Pancreas (tissue), 10 donors: Measurements from ENCODE around the gene CWF19L1. TPM values are rescaled to one million over a fixed set of nuclear protein-coding genes. Genes with fewer than 3 reads are reported as not detected.

Experiments
- ATAC-seq, 4 donors: fragments of 200-7000 bp; cut with Tn5 transposase; one replicate each; pipeline versions ENCODE4 v1.8.0 to v1.9.1; 2020; ENCODE audit warnings: mild to moderate bottlenecking in 4 of 4, moderate library complexity in 4 of 4
- DNase-seq, 6 donors: peaks; one replicate each; pipeline ENCODE4 v3.0.0-alpha.2; 2020
- FAIRE-seq: peaks from 2 replicates; lab custom pipeline; 2012; peaks lifted over from hg19 to GRCh38; lab: Jason Lieb, UNC
- H3K27ac ChIP-seq, 4 donors: fragments of 200-600 bp; sonication (generic); 1 replicate in 3 of 4; 2 replicates in 1 of 4; pipeline versions ENCODE4 v1.5.0 to v1.8.0; 2020
- H3K27me3 ChIP-seq, 4 donors: fragments of 200-600 bp; one replicate each; pipeline ENCODE4 v1.8.0; 2021
- H3K36me3 ChIP-seq, 3 donors: fragments of 200-600 bp; sonication (generic) in 1 of 3; one replicate each; pipeline versions ENCODE4 v1.5.0 to v1.8.0; 2020 to 2021
- H3K4me1 ChIP-seq, 3 donors: fragments of 200-600 bp; one replicate each; pipeline ENCODE4 v1.8.0; 2021
- H3K4me3 ChIP-seq, 4 donors: fragments of 200-600 bp; sonication (generic) in 2 of 4; one replicate each; pipeline versions ENCODE4 v1.5.0 to v1.8.0; 2020 to 2021
- H3K9me3 ChIP-seq, 4 donors: fragments of 200-600 bp; one replicate each; pipeline ENCODE4 v1.8.0; 2021
- WGBS, 2 donors: extraction: QIAGEN DNeasy Blood & Tissue Kit; methylation state at CpG; one replicate each; pipeline ENCODE4 v1.1.7; 2013; 5-methylcytosine and 5-hydroxymethylcytosine counted together
- intact Hi-C, 3 donors: fragments of 100-400 bp; cut with DNase I; formaldehyde crosslinking; loops; one replicate each; pipeline versions ENCODE4 v1.11.1 to v1.14.2; 2022
- polyA plus RNA-seq, 2 donors: library from polyadenylated mRNA; stranded (reverse); fragments of 200-250 nt; gene quantifications; one replicate each; pipeline ENCODE4 v1.2.3, GENCODE V29; 2013
- total RNA-seq, 6 donors: library from RNA; stranded (reverse); fragmentation: NEBNext Ultra II Directional in 4 of 6; extraction: Animal tissue kit (Norgen Biotek cat#: 25700) in 4 of 6; gene quantifications; one replicate each; pipeline versions ENCODE4 v1.2.1 to v1.2.4, GENCODE V29; 2021 to 2023
- TF ChIP-seq, protein P1 (sequence below), 4 donors: fragments of 200-600 bp; sonication (generic) in 3 of 4; IDR thresholded peaks; one replicate each; pipeline versions ENCODE4 v1.5.0 to v1.8.0; 2021; ENCODE audit warnings: antibody characterized with exemption in 4 of 4
- donor health status: healthy with polysubstance abuse.
- donor health status: DM: no; HTN: no; CAD: no; lungs with moderate emphysema.
- donor health status: DM: no; HTN: no; CAD: no.
- donor health status: control.
- donor health status: control.
- donor health status: Bipolar disorder and iron deficiency.
- donor health status: DM: yes; HTN: yes; CAD: no.
- donor health status: DM: no; HTN: no; CAD: no.
- donor health status: DM: no; HTN: no; CAD: no.
- donor health status: DM: yes; HTN: yes; CAD: no.

CWF19L1 gene
- total and polyA plus RNA-seq, 8 donors = 8.0 to 12.8 (median 10.9) TPM

- Histone ChIP-seq H3K4me1 (peaks cover 0 to 38% (median 23%) of the 10 kb centered on the region in 3 donors), H3K27ac (peak overlapping the region; percentile 45 to 73 (median 61)), H3K4me3 (peak overlapping the region; percentile 48 to 88 (median 74)), H3K27me3 (no peaks in the 10 kb centered on the region), H3K36me3 (peaks cover 0 to 5% (median 4%) of the 10 kb centered on the region in 3 donors), H3K9me3 (no peaks in the 10 kb centered on the region)
- FAIRE-seq (no peak), ATAC-seq (peak; percentile 26 to 62 (median 50)), DNase-seq (peak in 4 of 6 donors; percentile 13 to 49 (median 26))
- TF ChIP-seq, protein P1, sequence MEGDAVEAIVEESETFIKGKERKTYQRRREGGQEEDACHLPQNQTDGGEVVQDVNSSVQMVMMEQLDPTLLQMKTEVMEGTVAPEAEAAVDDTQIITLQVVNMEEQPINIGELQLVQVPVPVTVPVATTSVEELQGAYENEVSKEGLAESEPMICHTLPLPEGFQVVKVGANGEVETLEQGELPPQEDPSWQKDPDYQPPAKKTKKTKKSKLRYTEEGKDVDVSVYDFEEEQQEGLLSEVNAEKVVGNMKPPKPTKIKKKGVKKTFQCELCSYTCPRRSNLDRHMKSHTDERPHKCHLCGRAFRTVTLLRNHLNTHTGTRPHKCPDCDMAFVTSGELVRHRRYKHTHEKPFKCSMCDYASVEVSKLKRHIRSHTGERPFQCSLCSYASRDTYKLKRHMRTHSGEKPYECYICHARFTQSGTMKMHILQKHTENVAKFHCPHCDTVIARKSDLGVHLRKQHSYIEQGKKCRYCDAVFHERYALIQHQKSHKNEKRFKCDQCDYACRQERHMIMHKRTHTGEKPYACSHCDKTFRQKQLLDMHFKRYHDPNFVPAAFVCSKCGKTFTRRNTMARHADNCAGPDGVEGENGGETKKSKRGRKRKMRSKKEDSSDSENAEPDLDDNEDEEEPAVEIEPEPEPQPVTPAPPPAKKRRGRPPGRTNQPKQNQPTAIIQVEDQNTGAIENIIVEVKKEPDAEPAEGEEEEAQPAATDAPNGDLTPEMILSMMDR (IDR thresholded peaks at IDR 0.05) = no peak
- WGBS, 2 donors = 26 to 29% methylated on average over 28 of the region's 28 CpGs
- intact Hi-C loops = no loop called here
Measured at GRCh38 chr10:100186253-100187212, 80.9 kb downstream of the CWF19L1 start.

DNA sequence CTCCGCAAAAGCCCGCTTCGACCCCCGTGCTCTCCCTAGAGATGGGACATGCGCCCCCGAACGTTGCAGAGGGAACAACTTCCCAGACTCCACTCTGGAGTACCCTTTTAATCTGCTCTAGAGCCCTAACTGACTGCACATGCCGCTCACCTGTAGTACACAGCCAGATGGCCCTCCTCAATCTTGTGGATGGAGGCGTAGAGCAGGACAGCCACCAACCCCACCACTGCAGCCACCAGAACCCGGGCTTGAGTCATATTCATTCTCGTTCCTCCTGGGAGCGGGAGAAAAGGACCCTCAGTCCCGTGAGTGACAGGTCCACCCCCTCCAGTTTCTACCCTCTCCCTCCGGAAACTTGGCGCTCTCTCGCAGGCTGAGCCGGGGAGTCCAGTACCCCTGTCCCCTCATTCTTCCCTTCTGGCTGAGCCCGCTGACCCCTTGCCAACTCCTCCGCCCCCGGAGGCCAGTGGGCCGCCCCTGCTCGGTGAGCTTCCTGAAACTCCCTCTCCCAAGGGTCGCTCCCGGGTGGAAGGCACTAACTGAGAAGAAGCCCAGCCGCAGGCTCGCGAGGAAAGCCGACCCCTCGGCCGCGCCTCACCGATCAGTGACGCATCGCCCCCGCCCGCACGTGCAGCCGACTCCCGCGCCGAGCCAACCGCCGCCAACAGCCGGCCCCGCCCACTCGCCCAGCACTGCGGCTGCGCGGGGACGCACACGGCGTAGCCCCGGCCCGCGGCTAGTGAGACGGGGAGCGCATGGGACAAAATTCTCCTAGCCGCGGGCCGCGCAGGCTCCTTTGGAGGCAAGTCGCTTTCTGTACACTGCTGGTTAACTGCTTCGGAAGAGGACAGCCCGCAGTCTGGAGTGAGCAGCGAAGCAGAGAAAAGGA, 81.8 kb downstream of the CWF19L1 start, which contains the start of gene ERLIN1:
ERLIN1 (minus strand) TSS at position 666 of the 889 bp plus-strand sequence; CDS start at position 263, 403 bp downstream.
- TF ChIP-seq, protein P1 (IDR thresholded peaks at IDR 0.05) = no peak
- ATAC-seq (peak; percentile 95 to 99 (median 98)), DNase-seq (peak; percentile 89 to 97 (median 94)), FAIRE-seq (no peak)
- H3K4me3 ChIP-seq = peak within 1 kb of the TSS; percentile 48 to 88 (median 74)
- H3K27ac ChIP-seq = peak within 1 kb of the TSS; percentile 45 to 73 (median 61)
- WGBS, 2 donors = 0 to 1% methylated on average over 65 of the region's 65 CpGs
- no peaks in the 10 kb centered on the region for H3K27me3 ChIP-seq
- intact Hi-C loops = no loop called here
- peaks cover under 1 to 38% (median 23%) of the 10 kb centered on the region in 3 donors for H3K4me1 ChIP-seq
- no peaks in the 10 kb centered on the region for H3K36me3 ChIP-seq
- no peaks in the 10 kb centered on the region for H3K9me3 ChIP-seq

DNA sequence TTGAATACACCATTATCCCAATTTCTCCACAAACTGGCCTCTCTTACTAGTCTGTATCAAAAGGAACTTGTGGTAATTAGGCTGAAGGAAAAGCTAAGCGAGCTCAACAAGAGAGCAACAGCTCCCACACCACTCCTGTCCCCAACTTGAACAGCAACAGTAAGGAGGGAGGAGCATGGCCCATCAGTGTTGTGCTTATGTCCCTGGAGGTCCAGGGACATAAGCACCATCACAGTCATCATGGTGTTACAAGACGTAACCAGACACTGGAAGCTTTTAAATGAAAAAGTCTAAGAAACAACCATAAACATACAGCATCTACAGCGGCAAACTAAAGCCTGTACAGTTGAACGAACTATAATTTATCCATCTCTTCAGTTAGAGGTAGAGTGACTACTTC, 82.6 kb downstream of the CWF19L1 start:
- peaks cover 6 to 38% (median 23%) of the 10 kb centered on the region in 3 donors for H3K4me1 ChIP-seq
- ATAC-seq = no peak
- no peak for FAIRE-seq
- DNase-seq = no peak
- 6 to 15% methylated on average over 4 of the region's 4 CpGs for WGBS, 2 donors
- peak overlapping the region in 1 of 4 donors; percentile 73 for H3K27ac ChIP-seq
- H3K4me3 ChIP-seq = peak overlapping the region; percentile 48 to 88 (median 74)
- H3K27me3 ChIP-seq = no peaks in the 10 kb centered on the region
- H3K36me3 ChIP-seq = no peaks in the 10 kb centered on the region
- TF ChIP-seq, protein P1 (IDR thresholded peaks at IDR 0.05) = no peak
- H3K9me3 ChIP-seq = no peaks in the 10 kb centered on the region
- intact Hi-C loops = no loop called here

- 49 to 55% methylated on average over 1 of the region's 1 CpG for WGBS, 2 donors
- DNase-seq (no peak), ATAC-seq (no peak), FAIRE-seq (no peak)
- Histone ChIP-seq H3K4me3 (peak overlapping the region in 3 of 4 donors; percentile 48 to 75 (median 72)), H3K9me3 (no peaks in the 10 kb centered on the region), H3K36me3 (no peaks in the 10 kb centered on the region), H3K27ac (no peak overlapping the region), H3K4me1 (peaks cover 11 to 36% (median 23%) of the 10 kb centered on the region in 3 donors), H3K27me3 (no peaks in the 10 kb centered on the region)
- TF ChIP-seq, protein P1 (IDR thresholded peaks at IDR 0.05) = no peak
- intact Hi-C loops = no loop called here
Measured at GRCh38 chr10:100184426-100184825, 83.0 kb downstream of the CWF19L1 start.
